ENCODE measurements around the gene CTBP2. TPM values are rescaled to one million over a fixed set of nuclear protein-coding genes. Genes with fewer than 3 reads are reported as not detected.

The CTBP2 gene
- total RNA-seq, 4 donors from 2014 or later: 69.7 to 125 (median 84.7) TPM

DNA sequence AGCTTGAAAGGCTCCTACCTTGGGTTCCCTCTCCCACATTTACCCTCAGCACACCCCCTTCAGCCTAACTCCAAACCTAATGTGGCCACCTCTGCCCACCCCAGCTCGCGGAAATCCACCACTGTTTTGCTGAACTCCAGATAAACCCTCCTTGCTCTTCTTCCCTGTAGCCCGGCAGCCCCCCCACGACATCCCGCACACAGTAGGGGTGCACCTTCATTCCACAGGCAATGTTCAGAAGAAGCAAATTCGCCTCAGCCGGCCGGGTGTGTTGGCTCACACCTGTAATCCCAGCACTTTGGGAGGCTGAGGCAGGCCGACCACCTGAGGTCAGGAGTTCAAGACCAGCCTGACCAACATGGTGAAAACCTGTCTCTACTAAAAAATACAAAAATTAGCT, 17.4 kb downstream of the CTBP2 start:
- Histone ChIP-seq H3K36me3 (peaks cover 0 to 13% (median 3%) of the 10 kb centered on the region in 4 donors), H3K27me3 (no peaks in the 10 kb centered on the region), H3K27ac (replicated peaks in 1 of 4) (no peak overlapping the region), H3K9me3 (no peaks in the 10 kb centered on the region), H3K4me3 (no peak overlapping the region), H3K4me1 (peaks cover 56 to 95% (median 86%) of the 10 kb centered on the region in 4 donors)
- no peak for DNase-seq (ENCODE audit: extremely low spot score)
- intact Hi-C loops (cut with DNase I): loop anchor here (10.0 kb wide), 1 partner anchor 148 kb away; no protein-coding TSS in a partner anchor
- TF ChIP-seq POLR2A (IDR thresholded peaks at IDR 0.05; ENCODE audit: low read depth) (no peak), POLR2AphosphoS5 (IDR thresholded peaks at IDR 0.05) (no peak), EP300 (IDR thresholded peaks at IDR 0.05) (no peak)
- TF ChIP-seq, protein P1, sequence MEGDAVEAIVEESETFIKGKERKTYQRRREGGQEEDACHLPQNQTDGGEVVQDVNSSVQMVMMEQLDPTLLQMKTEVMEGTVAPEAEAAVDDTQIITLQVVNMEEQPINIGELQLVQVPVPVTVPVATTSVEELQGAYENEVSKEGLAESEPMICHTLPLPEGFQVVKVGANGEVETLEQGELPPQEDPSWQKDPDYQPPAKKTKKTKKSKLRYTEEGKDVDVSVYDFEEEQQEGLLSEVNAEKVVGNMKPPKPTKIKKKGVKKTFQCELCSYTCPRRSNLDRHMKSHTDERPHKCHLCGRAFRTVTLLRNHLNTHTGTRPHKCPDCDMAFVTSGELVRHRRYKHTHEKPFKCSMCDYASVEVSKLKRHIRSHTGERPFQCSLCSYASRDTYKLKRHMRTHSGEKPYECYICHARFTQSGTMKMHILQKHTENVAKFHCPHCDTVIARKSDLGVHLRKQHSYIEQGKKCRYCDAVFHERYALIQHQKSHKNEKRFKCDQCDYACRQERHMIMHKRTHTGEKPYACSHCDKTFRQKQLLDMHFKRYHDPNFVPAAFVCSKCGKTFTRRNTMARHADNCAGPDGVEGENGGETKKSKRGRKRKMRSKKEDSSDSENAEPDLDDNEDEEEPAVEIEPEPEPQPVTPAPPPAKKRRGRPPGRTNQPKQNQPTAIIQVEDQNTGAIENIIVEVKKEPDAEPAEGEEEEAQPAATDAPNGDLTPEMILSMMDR (IDR thresholded peaks at IDR 0.05): no peak
- WGBS: 97% methylated on average over 5 of the region's 9 CpGs

DNA sequence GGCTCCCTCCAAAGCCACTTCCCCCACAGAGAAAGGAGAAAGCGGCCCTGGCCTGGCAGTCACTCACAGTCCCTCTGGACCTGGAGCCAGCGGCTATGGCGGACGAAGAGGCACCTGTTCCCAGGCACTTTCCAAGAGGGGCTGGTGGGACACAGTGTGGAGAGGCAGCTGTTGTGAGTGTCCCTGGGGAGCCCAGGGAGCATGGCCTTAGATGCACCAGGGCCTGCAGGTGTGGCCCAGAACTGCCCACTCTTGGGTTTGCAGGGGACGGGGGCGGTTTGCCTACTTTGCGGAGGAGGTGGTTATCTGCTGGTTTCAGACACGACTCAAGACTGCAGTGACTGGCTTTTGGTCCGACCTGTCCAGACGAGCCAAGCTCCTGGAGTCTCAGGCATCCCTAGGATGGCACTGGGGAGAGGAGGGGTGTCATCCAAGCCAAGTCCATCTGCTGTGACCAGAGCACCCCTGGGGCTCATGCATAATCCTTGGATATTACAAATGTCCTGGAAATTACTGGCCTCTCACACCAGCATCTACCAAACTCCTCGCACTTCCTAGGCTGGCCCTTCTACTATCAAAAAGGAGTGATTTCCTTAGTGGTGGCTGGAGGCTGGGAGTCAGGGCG, 18.4 kb downstream of the CTBP2 start:
- no peak for DNase-seq (ENCODE audit: extremely low spot score)
- Histone ChIP-seq H3K9me3 (no peaks in the 10 kb centered on the region), H3K36me3 (peaks cover 0 to 13% (median 3%) of the 10 kb centered on the region in 4 donors), H3K4me1 (peaks cover 56 to 95% (median 86%) of the 10 kb centered on the region in 4 donors), H3K27me3 (no peaks in the 10 kb centered on the region), H3K27ac (replicated peaks in 1 of 4) (no peak overlapping the region), H3K4me3 (no peak overlapping the region)
- intact Hi-C loops (cut with DNase I): loop anchor here (10.0 kb wide), 1 partner anchor 147 kb away; no protein-coding TSS in a partner anchor
- 81% methylated on average over 7 of the region's 12 CpGs for WGBS
- TF ChIP-seq EP300 (IDR thresholded peaks at IDR 0.05): no peak
- TF ChIP-seq POLR2A (IDR thresholded peaks at IDR 0.05; ENCODE audit: low read depth): no peak
- TF ChIP-seq, protein P1 (IDR thresholded peaks at IDR 0.05): no peak

DNA sequence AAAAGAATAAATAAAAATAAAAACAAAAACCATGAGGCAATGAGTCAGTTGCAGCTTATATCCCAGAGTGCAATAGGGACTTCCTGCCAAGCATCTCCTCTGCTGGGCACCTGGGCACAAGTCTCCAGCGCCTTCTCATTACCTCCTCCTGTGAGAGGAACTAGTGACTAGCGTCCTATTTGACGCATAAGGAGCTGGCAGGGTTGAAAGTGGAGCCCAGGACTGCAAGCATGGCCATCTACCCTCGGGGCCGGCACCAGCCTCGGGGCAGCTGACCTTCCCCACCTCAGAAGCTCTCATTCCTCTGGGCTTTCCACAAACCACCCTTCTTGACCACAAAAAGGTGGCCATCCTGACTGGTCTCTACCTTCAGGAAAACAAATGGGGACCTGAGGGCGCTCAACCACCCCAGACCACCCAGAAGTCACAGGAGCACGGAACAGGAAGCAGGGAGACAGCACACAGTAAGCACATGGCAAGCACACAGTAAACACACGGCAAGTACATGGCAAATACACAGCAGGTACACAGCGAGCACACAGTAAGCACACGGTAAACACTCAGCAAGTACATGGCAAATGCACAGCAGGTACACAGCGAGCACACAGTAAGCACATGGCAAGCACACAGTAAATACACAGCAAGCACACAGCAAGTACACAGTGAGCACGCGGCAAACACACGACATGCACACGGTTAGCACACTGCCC, 19.1 kb downstream of the CTBP2 start:
- Histone ChIP-seq H3K36me3 (peaks cover 0 to 13% (median 3%) of the 10 kb centered on the region in 4 donors), H3K9me3 (no peaks in the 10 kb centered on the region), H3K27me3 (no peaks in the 10 kb centered on the region), H3K4me1 (peaks cover 56 to 95% (median 86%) of the 10 kb centered on the region in 4 donors), H3K4me3 (no peak overlapping the region), H3K27ac (replicated peaks in 1 of 4) (no peak overlapping the region)
- intact Hi-C loops (cut with DNase I): loop anchor here (10.0 kb wide), 1 partner anchor 147 kb away; no protein-coding TSS in a partner anchor
- WGBS: 83% methylated on average over 14 of the region's 16 CpGs
- DNase-seq (ENCODE audit: extremely low spot score): no peak
- TF ChIP-seq EP300 (IDR thresholded peaks at IDR 0.05) (no peak), POLR2A (IDR thresholded peaks at IDR 0.05; ENCODE audit: low read depth) (no peak), POLR2AphosphoS5 (IDR thresholded peaks at IDR 0.05) (no peak)
- TF ChIP-seq, protein P1 (IDR thresholded peaks at IDR 0.05): no peak

DNA sequence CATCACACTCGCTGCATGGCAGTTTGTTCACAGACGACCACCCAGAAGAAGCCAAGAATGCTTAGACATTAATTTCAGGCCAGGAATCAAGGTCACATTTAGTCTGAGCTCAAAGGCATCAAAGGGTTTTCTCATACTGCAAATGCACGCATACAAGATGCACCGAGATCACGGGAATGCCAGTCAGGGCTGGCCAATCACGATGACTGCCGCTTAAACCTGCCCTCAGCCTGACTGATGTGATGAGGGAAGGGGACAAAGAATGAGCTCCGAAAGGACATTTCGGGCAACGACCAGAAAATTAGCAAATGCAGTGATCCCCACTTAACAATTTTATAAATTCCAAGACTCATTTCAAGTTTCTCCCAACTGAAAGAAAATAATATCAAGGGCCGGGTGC, 20.2 kb downstream of the CTBP2 start:
- Histone ChIP-seq H3K36me3 (peaks cover 0 to 13% (median 3%) of the 10 kb centered on the region in 4 donors), H3K4me3 (no peak overlapping the region), H3K4me1 (peaks cover 56 to 95% (median 86%) of the 10 kb centered on the region in 4 donors), H3K27me3 (no peaks in the 10 kb centered on the region), H3K27ac (replicated peaks in 1 of 4) (no peak overlapping the region), H3K9me3 (no peaks in the 10 kb centered on the region)
- TF ChIP-seq POLR2A (IDR thresholded peaks at IDR 0.05; ENCODE audit: low read depth) (no peak), POLR2AphosphoS5 (IDR thresholded peaks at IDR 0.05) (no peak), EP300 (IDR thresholded peaks at IDR 0.05) (no peak)
- TF ChIP-seq, protein P1 (IDR thresholded peaks at IDR 0.05): no peak
- intact Hi-C loops (cut with DNase I): loop anchor here (10.0 kb wide), 1 partner anchor 145 kb away; no protein-coding TSS in a partner anchor
- DNase-seq (ENCODE audit: extremely low spot score): no peak
- WGBS: 84% methylated on average over 11 of the region's 11 CpGs
